Measurements from ENCODE around the gene ADAM33. TPM values are rescaled to one million over a fixed set of nuclear protein-coding genes. Genes with fewer than 3 reads are reported as not detected.

Gene ADAM33
- total RNA-seq, 1 experiment from 2014 or later, result not detected

DNA sequence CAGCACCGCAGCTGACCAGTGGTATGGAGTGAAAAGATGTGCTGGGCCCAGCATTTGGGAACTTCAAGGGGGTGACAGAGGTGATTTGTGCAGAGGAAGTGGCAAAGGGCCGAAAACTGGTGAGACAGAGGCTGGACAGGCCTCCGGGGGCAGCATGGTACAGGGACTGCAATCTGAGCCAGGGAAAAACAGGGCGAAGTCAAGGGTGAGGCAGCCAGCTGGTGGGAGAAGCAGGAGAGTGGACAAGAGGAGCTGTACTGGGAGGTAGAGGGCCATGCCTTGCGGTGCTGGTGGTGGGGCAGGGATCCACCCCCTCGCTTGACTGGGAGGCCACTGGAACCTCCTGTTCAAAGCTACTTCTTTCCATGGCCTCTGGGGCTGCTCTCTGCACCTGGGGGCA lies 11.3 kb downstream of the ADAM33 start:
- BruUV-seq (replicated peaks), result no TSS peak
- Histone ChIP-seq H3K27ac (ENCODE audit: low read depth, low read length, poor library complexity, severe bottlenecking) (no peak overlapping the region), H3K9me3 (ENCODE audit: low read depth, low read length, poor library complexity, severe bottlenecking) (no peaks in the 10 kb centered on the region), H3K27me3 (replicated peaks; ENCODE audit: insufficient read depth, low read depth, low read length, poor library complexity) (peaks cover 35% of the 10 kb centered on the region), H3K4me1 (ENCODE audit: insufficient read depth, low read length, poor library complexity, severe bottlenecking) (no peaks in the 10 kb centered on the region), H3K36me3 (ENCODE audit: insufficient read depth, low read length, poor library complexity, severe bottlenecking) (no peaks in the 10 kb centered on the region), H3K4me3 (ENCODE audit: low read depth, low read length, poor library complexity, severe bottlenecking) (no peak overlapping the region)
- POLR2A ChIA-PET (ENCODE audit: low non-redundant PET), result no interaction called here
- intact Hi-C loops (cut with micrococcal nuclease; ENCODE audit: unreplicated experiment), result loop anchor here (10.0 kb wide), 1 partner anchor 414 kb away; no protein-coding TSS in a partner anchor
- DNase-seq (ENCODE audit: low spot score), result no peak
- CTCF ChIA-PET, result interaction anchor here (1.4 kb wide), 1 partner anchor 40 kb away, joined by 3 read pairs; no protein-coding TSS in a partner anchor
- TF ChIP-seq CTCF (conservative IDR thresholded peaks at IDR 0.05; ENCODE audit: low read depth, low read length), result no peak
- no peak for TF ChIP-seq EZH2 (IDR thresholded peaks at IDR 0.05; ENCODE audit: borderline replicate concordance, low read depth, low read length, poor library complexity, severe bottlenecking)

- BruUV-seq (replicated peaks), result no TSS peak
- H3K27me3 ChIP-seq (replicated peaks; ENCODE audit: insufficient read depth, low read depth, low read length, poor library complexity), result peaks cover 29% of the 10 kb centered on the region
- TF ChIP-seq CTCF (conservative IDR thresholded peaks at IDR 0.05; ENCODE audit: low read depth, low read length), result no peak
- TF ChIP-seq EZH2 (IDR thresholded peaks at IDR 0.05; ENCODE audit: borderline replicate concordance, low read depth, low read length, poor library complexity, severe bottlenecking), result no peak
- no peak for DNase-seq (ENCODE audit: low spot score)
- POLR2A ChIA-PET (ENCODE audit: low non-redundant PET), result no interaction called here
- no peak overlapping the region for H3K27ac ChIP-seq (ENCODE audit: low read depth, low read length, poor library complexity, severe bottlenecking)
- CTCF ChIA-PET, result no interaction called here
- no peaks in the 10 kb centered on the region for H3K9me3 ChIP-seq (ENCODE audit: low read depth, low read length, poor library complexity, severe bottlenecking)
- H3K36me3 ChIP-seq (ENCODE audit: insufficient read depth, low read length, poor library complexity, severe bottlenecking), result no peaks in the 10 kb centered on the region
- intact Hi-C loops (cut with micrococcal nuclease; ENCODE audit: unreplicated experiment), result loop anchor here (10.0 kb wide), 1 partner anchor 415 kb away; no protein-coding TSS in a partner anchor
- no peaks in the 10 kb centered on the region for H3K4me1 ChIP-seq (ENCODE audit: insufficient read depth, low read length, poor library complexity, severe bottlenecking)
- no peak overlapping the region for H3K4me3 ChIP-seq (ENCODE audit: low read depth, low read length, poor library complexity, severe bottlenecking)
Observed at GRCh38 chr20:3669710-3670367, 12.0 kb downstream of the ADAM33 start.

- no peaks in the 10 kb centered on the region for H3K9me3 ChIP-seq (ENCODE audit: low read depth, low read length, poor library complexity, severe bottlenecking)
- intact Hi-C loops (cut with micrococcal nuclease; ENCODE audit: unreplicated experiment), result no loop called here
- no peak for TF ChIP-seq CTCF (conservative IDR thresholded peaks at IDR 0.05; ENCODE audit: low read depth, low read length)
- no peak for TF ChIP-seq EZH2 (IDR thresholded peaks at IDR 0.05; ENCODE audit: borderline replicate concordance, low read depth, low read length, poor library complexity, severe bottlenecking)
- no peak overlapping the region for H3K27ac ChIP-seq (ENCODE audit: low read depth, low read length, poor library complexity, severe bottlenecking)
- no TSS peak for BruUV-seq (replicated peaks)
- H3K4me3 ChIP-seq (ENCODE audit: low read depth, low read length, poor library complexity, severe bottlenecking), result no peak overlapping the region
- no peaks in the 10 kb centered on the region for H3K4me1 ChIP-seq (ENCODE audit: insufficient read depth, low read length, poor library complexity, severe bottlenecking)
- DNase-seq (ENCODE audit: low spot score), result no peak
- CTCF ChIA-PET, result no interaction called here
- H3K27me3 ChIP-seq (replicated peaks; ENCODE audit: insufficient read depth, low read depth, low read length, poor library complexity), result peaks cover 10% of the 10 kb centered on the region
- H3K36me3 ChIP-seq (ENCODE audit: insufficient read depth, low read length, poor library complexity, severe bottlenecking), result no peaks in the 10 kb centered on the region
- POLR2A ChIA-PET (ENCODE audit: low non-redundant PET), result no interaction called here
Observed at GRCh38 chr20:3667434-3668037, 14.3 kb downstream of the ADAM33 start.

Data from A673 (cell line).